Right lobe of liver (tissue), 6 donors: ENCODE data around the gene PIK3CB. TPM values are rescaled to one million over a fixed set of nuclear protein-coding genes. Genes with fewer than 3 reads are reported as not detected.

ENCODE experiments used
- ATAC-seq, 4 donors: fragments of 200-7000 bp; cut with Tn5 transposase; one replicate each; pipeline ENCODE4 v1.9.1; 2020; ENCODE audit warnings: mild to moderate bottlenecking in 4 of 4, moderate library complexity in 4 of 4
- DNase-seq, 3 donors: peaks; one replicate each; pipeline ENCODE4 v3.0.0-alpha.2; 2020
- H3K27ac ChIP-seq, 3 donors: fragments of 200-600 bp; one replicate each; pipeline ENCODE4 v1.8.0; 2022
- H3K27me3 ChIP-seq, 2 donors: fragments of 200-600 bp; one replicate each; pipeline ENCODE4 v1.8.0; 2022
- H3K36me3 ChIP-seq, 4 donors: fragments of 200-600 bp; sonication (generic) in 1 of 4; one replicate each; pipeline versions ENCODE4 v1.5.1 to v1.8.0; 2017 to 2022; ENCODE audit warnings: control low read depth in 1 of 4
- H3K4me1 ChIP-seq, 4 donors: fragments of 200-600 bp; sonication (generic) in 1 of 4; one replicate each; pipeline versions ENCODE4 v1.5.1 to v1.8.0; 2017 to 2022; ENCODE audit warnings: control low read depth in 1 of 4
- H3K4me3 ChIP-seq, 3 donors: fragments of 200-600 bp; one replicate each; pipeline ENCODE4 v1.8.0; 2022
- H3K9me3 ChIP-seq, 4 donors: fragments of 200-600 bp; sonication (generic) in 1 of 4; one replicate each; pipeline versions ENCODE4 v1.5.1 to v1.8.0; 2017 to 2022; ENCODE audit warnings: control low read depth in 1 of 4
- CTCF ChIP-seq, 4 donors: fragments of 200-600 bp in 3 of 4; fragments of 450-650 bp in 1 of 4; IDR thresholded peaks; one replicate each; pipeline versions ENCODE4 v1.5.1 to v1.8.0; 2016 to 2022; ENCODE audit warnings: antibody characterized with exemption in 4 of 4, mild to moderate bottlenecking in 2 of 4
- POLR2A ChIP-seq: fragments of 450-650 bp; IDR thresholded peaks from one replicate; pipeline ENCODE4 v1.6.1; 2017; ENCODE audit warnings: antibody characterized with exemption, mild to moderate bottlenecking
- WGBS: methylation state at CpG from one replicate; pipeline ENCODE4 v1.1.6; 2018; ENCODE audit warnings: low coverage, low lambda C conversion rate; ENCODE audit not compliant: insufficient coverage; ENCODE audit errors: missing lambda C conversion rate; 5-methylcytosine and 5-hydroxymethylcytosine counted together
- intact Hi-C, 2 donors: fragments of 100-400 bp; cut with DNase I; formaldehyde crosslinking; loops; one replicate each; pipeline versions ENCODE4 v1.11.2 to v1.14.1; 2022
- long read RNA-seq: library from polyadenylated mRNA; unstranded; transcript quantifications from one replicate; pipeline ENCODE4 v2.0.0, GENCODE V29; 2019
- total RNA-seq, 6 experiments: library from RNA; depleted of rRNA in 2 of 6; stranded (reverse); fragments of >200 nt in 2 of 6; fragmentation: NEBNext Ultra II Directional in 3 of 6; extraction: Animal tissue kit (Norgen Biotek cat#: 25700) in 3 of 6; gene quantifications; one replicate each; pipeline versions ENCODE4 v1.1.0 to v1.2.4, GENCODE V29; 2016 to 2023
- donor health status: DM: no; HTN: yes; CAD: no.
- donor health status: DM: no; HTN: no; CAD: no.
- donor health status: DM: no; HTN: no; CAD: no.
- donor health status: DM: no; HTN: yes; CAD: no.
- donor health status: DM: no; HTN: yes; CAD: no.

The PIK3CB gene
- 10 to 100 TPM; 12.1 to 20.9 (median 14.6) TPM for total RNA-seq
- long read RNA-seq, result 0 reads

- Histone ChIP-seq H3K27ac (peak within 1 kb of the TSS; percentile 88 to 91 (median 89)), H3K4me3 (peak within 1 kb of the TSS; percentile 89 to 94 (median 90)), H3K27me3 (no peaks in the 10 kb centered on the region), H3K36me3 (no peaks in the 10 kb centered on the region), H3K9me3 (no peaks in the 10 kb centered on the region), H3K4me1 (peaks cover 0 to 14% (median 2%) of the 10 kb centered on the region in 4 donors)
- ATAC-seq, result peak; percentile 92 to 99 (median 96)
- WGBS, result under 1% methylated on average over 10 of the region's 88 CpGs
- TF ChIP-seq CTCF (IDR thresholded peaks at IDR 0.05), result peak in 1 of 4 donors; percentile 2
- peak; percentile 96 for TF ChIP-seq POLR2A
- intact Hi-C loops, result no loop called here
- peak; percentile 94 to 95 (median 95) for DNase-seq
Measured at GRCh38 chr3:138834596-138835396, at the start of gene PIK3CB. Gene PIK3CB (minus strand): TSS chr3:138834928. CDS start chr3:138759343, 75,585 bp downstream.

GRCh38 chr3:138881233-138881632 is 46.5 kb upstream of the PIK3CB start:
- WGBS, result 100% methylated on average over 1 of the region's 2 CpGs
- intact Hi-C loops, result no loop called here
- TF ChIP-seq CTCF (IDR thresholded peaks at IDR 0.05) (no peak), POLR2A (no peak)
- Histone ChIP-seq H3K36me3 (no peaks in the 10 kb centered on the region), H3K4me3 (no peak overlapping the region), H3K4me1 (no peaks in the 10 kb centered on the region), H3K27ac (no peak overlapping the region), H3K27me3 (no peaks in the 10 kb centered on the region), H3K9me3 (no peaks in the 10 kb centered on the region)
- peak in 1 of 4 donors; percentile 61 for ATAC-seq
- no peak for DNase-seq

- Histone ChIP-seq H3K4me3 (no peak overlapping the region), H3K4me1 (no peaks in the 10 kb centered on the region), H3K27ac (no peak overlapping the region), H3K36me3 (no peaks in the 10 kb centered on the region), H3K27me3 (no peaks in the 10 kb centered on the region), H3K9me3 (no peaks in the 10 kb centered on the region)
- WGBS, result 52% methylated on average over 6 of the region's 14 CpGs
- TF ChIP-seq POLR2A, result no peak
- TF ChIP-seq CTCF (IDR thresholded peaks at IDR 0.05), result no peak
- ATAC-seq, result no peak
- intact Hi-C loops, result no loop called here
- no peak for DNase-seq
Measured at GRCh38 chr3:138879541-138880380, 45.0 kb upstream of the PIK3CB start.

DNA sequence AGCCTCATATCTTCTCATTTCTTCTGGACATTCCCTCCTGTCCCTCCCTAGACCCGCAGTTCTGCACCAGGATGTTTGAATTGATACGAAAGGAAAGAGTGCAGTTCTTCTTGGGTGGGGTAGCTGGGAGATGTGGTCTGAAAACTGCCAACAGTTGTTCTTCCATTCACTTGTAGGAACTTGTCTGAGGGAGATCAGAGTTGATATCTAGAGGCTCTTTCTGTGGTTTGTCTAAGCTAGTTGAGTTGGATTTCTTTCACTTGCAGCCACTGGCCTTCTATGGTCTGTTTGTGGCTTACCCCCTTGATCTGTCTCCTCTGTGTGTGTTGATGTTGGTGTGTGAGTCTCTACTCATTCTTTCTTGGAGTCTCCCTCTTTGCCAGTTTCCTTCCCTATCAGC is 42.5 kb upstream of the PIK3CB start:
- H3K9me3 ChIP-seq, result no peaks in the 10 kb centered on the region
- no peak overlapping the region for H3K4me3 ChIP-seq
- H3K4me1 ChIP-seq, result no peaks in the 10 kb centered on the region
- H3K27ac ChIP-seq, result no peak overlapping the region
- TF ChIP-seq CTCF (IDR thresholded peaks at IDR 0.05), result no peak
- no peak for TF ChIP-seq POLR2A
- no peaks in the 10 kb centered on the region for H3K27me3 ChIP-seq
- DNase-seq, result no peak
- intact Hi-C loops, result no loop called here
- no peak for ATAC-seq
- H3K36me3 ChIP-seq, result no peaks in the 10 kb centered on the region
- WGBS, result 75% methylated on average over 2 of the region's 2 CpGs
